Measurements from ENCODE around the gene FCF1.
A peak's percentile ranks its signal among the peaks of the same experiment; 100 is the strongest.

FCF1 gene

DNA sequence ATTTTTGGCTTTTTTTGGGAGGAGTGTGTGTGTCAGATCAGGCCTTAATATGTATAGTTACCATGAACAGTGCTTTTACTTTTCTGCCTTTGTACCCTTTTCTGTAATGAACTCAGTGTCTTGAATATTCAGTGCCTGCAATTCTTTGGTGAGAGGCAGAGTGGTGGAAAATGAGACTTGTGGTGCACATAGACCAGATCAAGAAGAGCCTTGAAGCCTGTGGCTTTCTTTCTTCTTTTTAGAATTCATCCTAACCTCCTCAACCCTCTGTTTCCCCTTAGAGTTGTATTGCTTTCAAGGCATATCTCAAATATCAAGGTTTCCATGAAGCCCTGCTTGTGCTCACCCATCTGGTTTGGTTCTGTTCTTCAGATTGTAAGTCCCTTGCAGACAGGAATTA lies 52.8 kb downstream of the FCF1 start:
- peak overlapping the region; percentile 70 for H3K4me3 ChIP-seq (ENCODE audit: low read length)
- TF ChIP-seq ZNF274 (IDR thresholded peaks at IDR 0.05; ENCODE audit: low read depth, low read length): no peak

DNA sequence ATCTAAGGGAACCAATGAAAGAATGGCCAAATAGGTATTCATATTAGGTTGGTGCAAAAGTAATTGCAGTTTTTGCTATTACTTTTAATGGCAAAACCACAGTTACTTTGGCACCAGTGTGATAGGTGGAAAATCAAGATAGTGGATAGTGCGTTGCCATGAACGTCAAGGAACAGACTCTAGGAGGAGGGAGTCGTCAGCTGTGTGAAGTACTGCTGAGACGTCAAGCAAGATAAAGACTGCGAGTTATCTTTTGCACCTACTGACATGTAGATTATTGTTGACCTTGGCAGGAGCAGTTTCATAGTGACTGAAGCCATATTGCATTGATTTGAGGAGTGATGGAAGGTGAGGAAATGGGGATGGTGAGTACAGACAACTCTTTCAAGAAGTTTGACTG lies 58.5 kb downstream of the FCF1 start:
- TF ChIP-seq ZNF274 (IDR thresholded peaks at IDR 0.05; ENCODE audit: low read depth, low read length): no peak

GRCh38 chr14:74784634-74785033 lies 71.7 kb downstream of the FCF1 start:
- H3K4me3 ChIP-seq (ENCODE audit: low read length): no peak overlapping the region
- TF ChIP-seq ZNF274 (IDR thresholded peaks at IDR 0.05; ENCODE audit: low read depth, low read length): no peak

More for the DNA sequence above, 58.5 kb downstream of the FCF1 start:
- H3K4me3 ChIP-seq (ENCODE audit: low read length): no peak overlapping the region

DNA sequence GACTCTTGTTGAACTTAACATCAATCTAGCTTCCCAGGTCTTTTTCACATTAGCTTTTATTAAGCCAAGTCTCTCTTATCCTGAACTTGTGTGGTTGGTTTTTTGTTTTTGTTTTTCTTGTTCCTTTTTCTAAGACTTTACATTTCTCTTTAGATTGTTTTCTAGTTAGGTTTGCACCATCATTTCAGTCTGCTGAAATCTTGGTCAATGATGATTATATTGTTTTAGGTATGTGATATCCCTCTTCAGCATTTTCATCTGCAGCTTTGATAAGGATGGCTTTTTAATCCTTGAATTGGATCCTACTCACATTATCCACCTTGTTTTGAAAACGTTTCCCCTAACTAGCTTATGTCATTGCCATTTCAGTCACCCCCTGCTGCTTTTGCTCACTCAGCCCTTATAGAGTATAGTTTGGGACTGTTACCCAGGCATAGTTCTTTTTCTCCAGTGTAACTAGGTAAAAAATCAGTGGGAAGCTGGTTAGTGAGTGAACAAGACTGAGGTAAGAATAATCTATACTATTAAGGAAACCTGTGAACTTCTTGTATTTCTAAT lies 72.2 kb downstream of the FCF1 start:
- no peak for TF ChIP-seq ZNF274 (IDR thresholded peaks at IDR 0.05; ENCODE audit: low read depth, low read length)
- H3K4me3 ChIP-seq (ENCODE audit: low read length): no peak overlapping the region

- H3K4me3 ChIP-seq (ENCODE audit: low read length): no peak overlapping the region
- TF ChIP-seq ZNF274 (IDR thresholded peaks at IDR 0.05; ENCODE audit: low read depth, low read length): no peak
Measured at GRCh38 chr14:74786796-74787315, 73.9 kb downstream of the FCF1 start.
